ENCODE data around the gene ZNF296.
"Not testable (repeated sequence)": the region's sequence is repeated elsewhere in the genome, so short reads cannot be mapped to it uniquely, and the experiment has no call there.

The ZNF296 gene

GRCh38 chr19:45076029-45076850, at the start of gene ZNF296:
Gene ZNF296, minus strand, starts transcription at chr19:45076478. Its CDS starts 105 bp downstream, at chr19:45076373.
- peak; percentile 91 for DNase-seq

DNA sequence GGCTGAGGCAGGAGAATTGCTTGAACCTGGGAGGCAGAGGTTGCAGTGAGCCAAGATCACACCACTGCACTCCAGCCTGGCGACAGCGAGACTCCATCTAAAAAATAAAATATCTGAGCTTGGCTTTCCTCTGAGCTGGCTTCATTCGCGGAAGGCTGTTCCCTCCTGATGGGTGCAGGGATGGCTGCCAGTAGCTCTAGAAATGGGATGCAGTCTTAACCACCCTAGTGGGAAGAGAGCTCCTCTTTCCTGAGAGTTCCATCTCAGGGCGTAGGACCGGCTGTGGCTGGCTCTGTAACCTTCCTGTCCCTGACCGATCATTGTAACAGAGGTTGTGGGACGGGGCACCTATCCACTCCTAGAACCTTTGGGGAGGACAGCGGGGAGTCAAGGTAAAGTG, 49.1 kb upstream of the ZNF296 start:
- DNase-seq = no peak

DNA sequence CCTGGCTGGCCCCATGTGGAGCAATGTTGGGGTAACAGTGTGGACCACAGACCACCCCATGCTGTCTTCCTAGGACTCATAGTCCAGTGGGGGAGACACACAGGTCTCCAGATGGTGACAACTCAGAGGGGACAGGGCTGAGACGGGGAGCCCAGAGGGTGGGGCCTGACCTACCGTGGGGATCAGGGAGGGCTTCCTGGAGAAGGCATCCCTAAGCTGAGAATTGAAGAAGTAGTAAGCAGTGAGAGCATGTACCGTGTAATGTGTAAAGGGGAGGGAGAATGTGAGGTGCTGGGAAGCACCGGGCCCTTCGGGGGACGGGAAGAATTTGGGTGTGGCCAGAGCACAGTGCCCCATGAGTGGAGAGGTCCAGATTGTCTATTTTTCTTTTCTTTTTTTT, 47.7 kb upstream of the ZNF296 start:
- no peak for DNase-seq

DNA sequence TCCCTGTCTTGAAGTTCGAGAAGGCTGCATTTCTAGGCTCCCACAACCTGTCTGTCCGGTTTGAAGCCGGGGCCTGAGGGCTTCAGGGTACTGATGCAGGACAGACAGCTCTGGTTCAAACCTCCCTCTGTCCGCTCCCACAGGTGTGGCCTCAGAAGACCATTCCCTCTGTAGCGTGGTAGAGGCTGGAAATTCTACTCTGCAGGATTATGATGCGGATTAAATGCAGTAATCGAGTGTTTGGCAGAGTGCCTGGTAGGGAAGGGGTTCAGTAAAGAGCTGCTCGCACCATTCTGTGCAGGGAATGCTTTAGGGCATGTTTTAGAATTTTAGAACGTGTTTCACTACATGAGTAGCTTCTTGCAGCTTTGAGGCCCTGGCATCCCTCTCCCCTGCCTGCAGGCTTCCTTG, 47.2 kb upstream of the ZNF296 start:
- no peak for DNase-seq

DNA sequence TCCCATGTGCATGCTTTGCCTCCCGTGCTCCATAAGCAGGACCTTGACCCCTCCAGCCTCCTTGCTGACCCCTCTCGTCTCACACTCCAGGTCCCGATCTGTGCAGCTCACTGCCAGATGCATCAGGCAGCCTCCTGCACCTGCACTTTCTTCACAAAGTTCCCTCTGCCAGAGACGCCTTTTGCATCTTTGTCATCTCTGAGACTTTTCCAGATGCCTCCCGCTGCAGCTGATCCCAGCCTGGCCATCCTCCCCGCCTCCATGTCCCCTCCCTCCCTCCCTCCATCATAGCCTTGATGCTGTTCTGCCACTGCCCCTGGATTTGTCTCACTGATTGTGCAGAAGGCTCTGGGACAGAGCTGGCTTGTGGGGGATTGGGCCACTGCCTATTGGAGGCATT, 46.6 kb upstream of the ZNF296 start:
- no peak for DNase-seq

DNA sequence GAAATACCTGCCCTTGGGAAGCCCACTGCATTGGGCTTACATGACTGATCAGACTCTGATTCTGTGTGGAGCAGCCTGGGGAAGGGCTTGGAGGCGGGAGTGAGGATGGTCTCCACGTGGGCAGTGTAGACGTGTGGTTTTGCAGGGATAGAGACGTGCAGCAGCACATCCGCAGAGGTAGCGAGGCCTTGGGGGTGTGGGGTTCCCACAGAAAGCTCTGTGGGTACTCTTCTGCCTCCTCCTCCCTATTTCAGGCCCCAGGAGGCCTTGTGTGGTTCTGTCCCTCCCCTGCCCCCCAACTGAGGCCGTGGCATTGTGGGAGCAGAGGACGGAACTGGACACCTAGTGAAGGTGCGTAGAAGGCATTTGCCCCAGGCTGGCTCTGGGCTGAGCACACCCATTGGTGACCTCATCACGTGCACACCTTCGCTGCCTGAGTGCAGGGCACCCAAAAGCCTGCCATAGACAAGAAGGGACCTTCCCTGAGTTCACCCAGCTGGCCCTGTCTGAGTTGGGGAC, 45.6 kb upstream of the ZNF296 start:
- DNase-seq = no peak

DNA sequence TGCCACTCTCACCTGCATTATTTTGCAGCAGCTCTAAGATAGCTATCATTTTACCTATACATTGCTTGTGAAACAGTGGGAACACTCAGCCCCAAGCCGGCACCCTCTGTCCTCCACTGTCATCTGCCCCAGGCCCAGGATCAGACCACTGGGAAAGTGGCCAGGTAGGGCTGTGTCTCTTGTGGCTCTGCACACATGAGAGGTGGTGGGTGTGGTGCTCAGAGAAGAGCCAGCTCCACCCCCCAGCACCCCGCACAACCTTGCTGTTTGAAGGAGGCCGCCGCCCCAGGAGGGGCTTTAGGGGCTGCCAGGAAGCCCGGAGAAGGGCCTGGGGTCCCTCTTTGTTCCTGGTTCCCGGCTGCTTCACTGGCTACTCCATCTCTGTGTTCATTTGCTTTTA, 43.3 kb upstream of the ZNF296 start:
- no peak for DNase-seq

DNA sequence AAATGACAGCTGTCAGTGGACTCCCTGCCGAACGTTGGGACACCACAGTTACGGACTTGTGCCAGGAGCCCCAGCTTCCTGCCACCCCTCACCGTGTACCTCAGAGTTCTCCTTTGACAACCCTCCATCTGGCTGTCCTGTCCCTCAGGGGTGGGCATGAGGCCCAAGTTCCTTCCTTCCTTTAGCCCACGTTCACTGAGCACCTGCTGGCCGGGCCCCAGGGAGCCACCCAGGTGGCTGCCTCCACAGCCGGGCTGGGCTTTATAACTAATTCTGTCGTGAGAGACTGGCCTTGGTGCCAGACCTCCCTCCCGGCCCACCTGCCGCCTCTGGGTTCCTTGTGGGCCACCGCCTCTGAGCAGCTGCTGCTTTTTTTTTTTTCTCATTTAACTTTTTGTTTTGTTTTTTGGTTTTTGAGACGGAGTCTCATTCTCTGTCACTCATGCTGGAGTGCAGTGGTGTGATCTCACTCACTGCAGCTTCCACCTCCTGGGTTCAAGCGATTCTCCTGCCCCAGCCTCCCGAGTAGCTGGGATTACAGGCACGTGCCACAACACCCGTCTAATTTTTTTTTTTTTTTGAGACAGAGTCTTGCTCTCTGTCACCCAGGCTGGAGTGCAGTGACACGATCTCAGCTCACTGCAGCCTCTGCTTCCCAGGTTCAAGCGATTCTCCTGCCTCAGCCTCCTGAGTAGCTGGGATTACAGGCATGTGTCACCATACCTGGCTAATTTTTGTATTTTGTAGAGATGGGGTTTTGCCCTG, 42.5 kb upstream of the ZNF296 start:
- peak; percentile 83 for DNase-seq

- DNase-seq = no peak
These were observed 41.8 kb upstream of the ZNF296 start for GRCh38 chr19:45118106-45118505.

GRCh38 chr19:45117671-45118070, 41.4 kb upstream of the ZNF296 start:
- peak; percentile 25 for DNase-seq

GRCh38 chr19:45117167-45117594, 40.9 kb upstream of the ZNF296 start:
- DNase-seq = peak; percentile 14

DNA sequence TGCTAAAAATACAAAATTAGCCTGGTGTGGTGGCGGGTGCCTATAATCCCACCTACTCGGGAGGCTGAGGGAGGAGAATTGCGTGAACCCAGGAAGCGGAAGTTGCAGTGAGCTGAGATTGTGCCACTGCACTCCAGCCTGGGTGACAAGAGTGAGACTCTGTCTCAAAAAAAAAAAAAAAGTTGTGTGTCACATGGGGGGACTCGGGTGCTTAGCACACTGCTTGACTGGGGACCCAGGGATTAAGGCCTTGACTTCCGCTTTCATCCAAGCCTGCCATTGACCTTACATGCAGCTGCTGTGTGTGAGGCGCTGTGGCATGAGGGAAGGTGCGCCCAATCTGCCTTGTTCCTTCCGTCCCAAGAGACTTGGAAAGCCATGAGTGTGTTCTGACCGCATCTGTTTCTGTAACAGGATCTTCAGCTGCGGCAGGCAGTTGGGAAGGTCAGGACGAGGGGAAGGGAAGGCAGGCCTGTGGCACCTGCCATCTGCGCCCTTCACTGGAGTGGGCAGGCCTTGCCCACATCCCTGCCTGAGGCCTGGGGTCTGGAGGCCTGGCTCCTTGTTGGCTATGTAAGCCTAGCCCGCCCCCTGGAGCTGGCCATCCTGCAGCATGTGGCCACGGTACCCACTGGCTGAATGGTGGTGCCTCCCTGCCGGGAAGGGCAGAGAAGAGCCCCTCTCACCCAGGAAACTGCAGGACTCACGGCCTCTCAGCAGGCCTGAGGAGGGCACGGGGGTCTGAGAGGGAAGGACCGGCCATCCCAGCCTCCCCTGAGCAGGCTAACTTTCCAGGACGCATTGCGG, 39.7 kb upstream of the ZNF296 start:
- no peak for DNase-seq

- DNase-seq = peak; percentile 82
These were observed 37.8 kb upstream of the ZNF296 start for GRCh38 chr19:45114116-45114515.

DNA sequence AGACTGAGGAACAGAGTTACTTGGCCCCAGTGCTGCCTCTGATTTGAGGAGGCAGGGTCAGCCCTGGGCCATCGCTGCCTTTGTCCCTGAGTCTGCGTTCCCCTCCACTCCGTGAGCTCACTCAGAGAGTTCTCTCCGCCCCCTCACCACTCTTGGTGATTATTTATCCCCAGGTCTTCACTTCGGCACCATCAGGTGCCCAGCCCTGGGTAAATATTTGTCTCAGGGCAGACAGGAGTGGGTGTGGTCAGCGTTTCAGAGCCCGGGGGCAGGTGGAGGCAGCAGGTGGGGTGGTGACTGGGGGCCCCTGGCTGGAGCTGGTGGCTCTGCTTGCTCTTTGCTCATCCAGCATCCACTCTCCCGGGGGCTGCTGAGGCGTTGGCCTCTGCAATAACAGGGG, 37.4 kb upstream of the ZNF296 start:
- peak; percentile 98 for DNase-seq

- DNase-seq = no peak
These were observed 36.0 kb upstream of the ZNF296 start for GRCh38 chr19:45112111-45112827.

DNA sequence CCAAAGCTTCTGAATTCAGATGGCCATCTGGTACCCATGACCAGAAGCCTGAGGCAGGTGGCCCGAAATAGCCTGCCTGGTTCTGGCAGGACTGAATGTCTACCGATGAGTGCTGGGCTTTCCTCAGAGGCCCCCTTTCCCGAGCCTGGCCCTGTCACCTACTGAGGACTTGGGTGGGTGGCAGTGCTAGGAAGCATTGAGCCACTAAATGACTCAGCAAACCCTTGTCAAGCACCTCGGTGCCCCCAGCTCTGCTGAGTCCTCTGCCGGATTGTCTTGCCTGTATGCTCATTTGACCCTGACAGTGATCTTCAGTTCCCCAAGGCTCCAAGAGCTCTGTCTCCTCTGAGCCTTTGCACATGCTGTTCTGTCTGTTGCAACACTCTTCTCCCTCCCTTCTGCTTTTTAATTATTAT, 34.6 kb upstream of the ZNF296 start:
- DNase-seq = no peak

DNA sequence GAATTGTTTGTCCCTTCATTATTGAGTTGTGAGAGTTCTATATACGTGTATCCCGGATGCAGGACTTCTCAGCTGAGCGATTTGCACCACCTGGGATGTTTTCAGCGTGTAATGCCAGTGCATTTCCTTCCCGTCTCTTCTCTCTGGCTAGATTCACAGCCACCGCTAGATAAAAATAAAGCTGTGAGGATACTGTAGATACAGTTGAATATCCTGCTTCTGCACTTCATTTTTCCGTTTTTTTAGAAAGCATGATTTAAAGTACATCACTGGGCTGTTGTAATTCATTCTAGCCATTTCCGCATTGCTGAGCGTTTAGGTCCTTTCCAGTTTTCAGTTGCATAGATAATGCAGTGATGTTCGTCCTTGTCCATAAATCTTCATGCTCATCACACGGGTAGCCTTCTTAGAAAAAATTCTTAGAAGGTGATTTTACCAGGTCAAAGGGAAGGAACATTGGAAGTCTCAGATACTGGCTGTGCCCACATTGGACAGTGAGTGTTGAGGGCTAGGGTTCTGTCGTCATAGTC, 31.4 kb upstream of the ZNF296 start:
- DNase-seq = no peak

GRCh38 chr19:45106363-45106762, 30.1 kb upstream of the ZNF296 start:
- not testable (repeated sequence) for DNase-seq

GRCh38 chr19:45104658-45105349, 28.5 kb upstream of the ZNF296 start:
- DNase-seq = no peak

GRCh38 chr19:45103508-45104319, 27.4 kb upstream of the ZNF296 start:
- peak; percentile 66 for DNase-seq

GRCh38 chr19:45103156-45103507, 26.9 kb upstream of the ZNF296 start:
- DNase-seq = peak; percentile 49

All from NCI-H146 (cell line).